A673 (cell line): ENCODE data around the gene TMEM125.

Source experiments
- EZH2 ChIP-seq: fragments of 200-600 bp; sonication (generic); IDR thresholded peaks from 2 replicates; pipeline ENCODE4 v1.6.1; 2017; ENCODE audit warnings: borderline replicate concordance, low read depth, mild to moderate bottlenecking, mixed read lengths, antibody characterized with exemption, low read length; ENCODE audit not compliant: poor library complexity, severe bottlenecking
- TF ChIP-seq, protein P1 (sequence below): fragments of 300-800, 200-600 bp; sonication (generic); conservative IDR thresholded peaks from 2 replicates; pipeline ENCODE4 v1.5.1; 2017; ENCODE audit warnings: low read depth, mild to moderate bottlenecking, antibody characterized with exemption, low read length, moderate library complexity, mixed read lengths

DNA sequence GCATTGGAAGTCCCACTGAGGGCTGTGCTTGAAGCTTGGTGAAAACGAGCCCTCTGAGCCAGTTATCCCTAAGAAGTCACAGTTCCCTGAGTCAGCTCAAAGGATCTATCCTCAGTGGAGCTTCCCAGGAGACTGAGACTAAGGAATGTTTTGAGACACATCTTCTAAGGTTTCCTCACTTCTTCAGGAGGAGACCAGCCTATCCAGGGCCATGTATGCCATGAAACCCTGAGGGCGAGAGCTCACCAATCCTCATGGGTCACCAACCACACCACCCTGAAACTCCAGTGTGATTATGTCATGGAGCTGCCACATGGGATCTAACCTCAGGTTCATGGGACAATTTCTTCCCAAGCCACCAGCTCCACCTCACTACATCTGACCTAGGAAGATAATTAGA is 23.4 kb downstream of the TMEM125 start:
- TF ChIP-seq, protein P1, sequence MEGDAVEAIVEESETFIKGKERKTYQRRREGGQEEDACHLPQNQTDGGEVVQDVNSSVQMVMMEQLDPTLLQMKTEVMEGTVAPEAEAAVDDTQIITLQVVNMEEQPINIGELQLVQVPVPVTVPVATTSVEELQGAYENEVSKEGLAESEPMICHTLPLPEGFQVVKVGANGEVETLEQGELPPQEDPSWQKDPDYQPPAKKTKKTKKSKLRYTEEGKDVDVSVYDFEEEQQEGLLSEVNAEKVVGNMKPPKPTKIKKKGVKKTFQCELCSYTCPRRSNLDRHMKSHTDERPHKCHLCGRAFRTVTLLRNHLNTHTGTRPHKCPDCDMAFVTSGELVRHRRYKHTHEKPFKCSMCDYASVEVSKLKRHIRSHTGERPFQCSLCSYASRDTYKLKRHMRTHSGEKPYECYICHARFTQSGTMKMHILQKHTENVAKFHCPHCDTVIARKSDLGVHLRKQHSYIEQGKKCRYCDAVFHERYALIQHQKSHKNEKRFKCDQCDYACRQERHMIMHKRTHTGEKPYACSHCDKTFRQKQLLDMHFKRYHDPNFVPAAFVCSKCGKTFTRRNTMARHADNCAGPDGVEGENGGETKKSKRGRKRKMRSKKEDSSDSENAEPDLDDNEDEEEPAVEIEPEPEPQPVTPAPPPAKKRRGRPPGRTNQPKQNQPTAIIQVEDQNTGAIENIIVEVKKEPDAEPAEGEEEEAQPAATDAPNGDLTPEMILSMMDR: no peak
- no peak for TF ChIP-seq EZH2
